Coronary artery (tissue), 2 donors: ENCODE data around the gene ATG2B.
A peak's percentile ranks its signal among the peaks of the same experiment; 100 is the strongest.

Source experiments
- DNase-seq: peaks from one replicate; pipeline ENCODE4 v3.0.0-alpha.2; 2017; ENCODE audit warnings: low spot score
- H3K27ac ChIP-seq, 2 donors: fragments of 200-600 bp; sonication (generic); one replicate each; pipeline ENCODE4 v1.5.1; 2016 to 2019
- H3K4me3 ChIP-seq: fragments of 200-600 bp; sonication (generic); 2 replicates; pipeline ENCODE4 v1.5.1; 2016; ENCODE audit warnings: mild to moderate bottlenecking, moderate library complexity
- CTCF ChIP-seq: fragments of 200-600 bp; sonication (generic); IDR thresholded peaks from one replicate; pipeline ENCODE4 v1.5.1; 2019; ENCODE audit warnings: antibody characterized with exemption

The ATG2B gene

GRCh38 chr14:96403409-96403808 is 40.3 kb upstream of the ATG2B start:
- no peak overlapping the region for H3K27ac ChIP-seq
- TF ChIP-seq CTCF = no peak
- no peak overlapping the region for H3K4me3 ChIP-seq
- no peak for DNase-seq

GRCh38 chr14:96400495-96400894 is 37.4 kb upstream of the ATG2B start:
- Histone ChIP-seq H3K4me3 (no peak overlapping the region), H3K27ac (no peak overlapping the region)
- TF ChIP-seq CTCF = no peak
- DNase-seq = no peak

GRCh38 chr14:96399405-96399804 is 36.3 kb upstream of the ATG2B start:
- Histone ChIP-seq H3K27ac (no peak overlapping the region), H3K4me3 (no peak overlapping the region)
- TF ChIP-seq CTCF = no peak
- no peak for DNase-seq

GRCh38 chr14:96398921-96399320 is 35.8 kb upstream of the ATG2B start:
- no peak overlapping the region for H3K4me3 ChIP-seq
- DNase-seq = no peak
- no peak overlapping the region for H3K27ac ChIP-seq
- TF ChIP-seq CTCF = no peak

GRCh38 chr14:96398432-96398831 is 35.3 kb upstream of the ATG2B start:
- H3K4me3 ChIP-seq = no peak overlapping the region
- no peak for TF ChIP-seq CTCF
- no peak for DNase-seq
- no peak overlapping the region for H3K27ac ChIP-seq

- DNase-seq = no peak
- TF ChIP-seq CTCF = no peak
- H3K27ac ChIP-seq = no peak overlapping the region
These were observed 31.1 kb upstream of the ATG2B start for GRCh38 chr14:96394047-96394815.

GRCh38 chr14:96393071-96393691 is 30.0 kb upstream of the ATG2B start:
- no peak for TF ChIP-seq CTCF
- DNase-seq = peak; percentile 14
- no peak overlapping the region for H3K4me3 ChIP-seq
- H3K27ac ChIP-seq = no peak overlapping the region

More at GRCh38 chr14:96394047-96394815, 31.1 kb upstream of the ATG2B start:
- H3K4me3 ChIP-seq = no peak overlapping the region
